SK-N-MC (cell line): ENCODE measurements around the gene MRGPRX2.

Experiments
- EZH2 ChIP-seq: fragments of 200-600 bp; sonication (generic); IDR thresholded peaks from one replicate; pipeline ENCODE4 v1.6.1; 2017; ENCODE audit warnings: antibody characterized with exemption
- POLR2AphosphoS5 ChIP-seq: IDR thresholded peaks from 2 replicates; pipeline ENCODE4 v1.6.1; 2012; ENCODE audit warnings: mild to moderate bottlenecking, low read depth, low read length, borderline replicate concordance

DNA sequence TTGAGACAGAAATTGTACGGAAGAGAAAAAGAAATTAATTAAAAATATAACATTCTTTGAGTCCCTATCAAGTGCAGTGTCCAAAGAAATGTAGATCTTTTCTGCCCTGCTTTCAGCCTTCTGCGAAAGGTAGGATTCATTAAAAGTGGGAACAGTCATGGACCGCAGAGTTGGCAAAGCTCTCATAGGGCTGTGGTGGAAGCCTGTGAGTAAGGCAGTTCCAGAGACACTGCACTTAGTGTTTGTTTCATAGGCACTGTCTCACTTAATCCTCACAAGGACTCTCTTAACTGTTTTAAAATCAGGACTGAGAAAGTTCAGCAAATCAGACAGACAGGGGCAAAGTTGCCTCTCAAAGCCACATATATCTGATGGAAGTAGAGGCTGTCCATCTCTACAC lies 5.5 kb downstream of the MRGPRX2 start:
- TF ChIP-seq POLR2AphosphoS5 (no peak), EZH2 (no peak)
